Rectal smooth muscle tissue (tissue), 1 donor: Measurements from ENCODE around the gene KRTAP10-6.
"Not testable (repeated sequence)": the region's sequence is repeated elsewhere in the genome, so short reads cannot be mapped to it uniquely, and the experiment has no call there.

Experiments used
- H3K27ac ChIP-seq: one replicate; pipeline ENCODE4 v1.7.0; 2013; ENCODE audit warnings: low read depth, low read length, inconsistent platforms
- H3K27me3 ChIP-seq: one replicate; pipeline ENCODE4 v1.7.0; 2013; ENCODE audit warnings: low read length; ENCODE audit not compliant: control insufficient read depth, insufficient read depth
- H3K36me3 ChIP-seq: one replicate; pipeline ENCODE4 v1.7.0; 2013; ENCODE audit warnings: low read length; ENCODE audit not compliant: control insufficient read depth, insufficient read depth
- H3K4me1 ChIP-seq: one replicate; pipeline ENCODE4 v1.7.0; 2013; ENCODE audit warnings: low read length; ENCODE audit not compliant: control insufficient read depth, insufficient read depth
- H3K4me3 ChIP-seq: one replicate; pipeline ENCODE4 v1.7.0; 2013; ENCODE audit warnings: low read length
- H3K9ac ChIP-seq: one replicate; pipeline ENCODE4 v1.7.0; 2013; ENCODE audit warnings: low read length

The KRTAP10-6 gene

DNA sequence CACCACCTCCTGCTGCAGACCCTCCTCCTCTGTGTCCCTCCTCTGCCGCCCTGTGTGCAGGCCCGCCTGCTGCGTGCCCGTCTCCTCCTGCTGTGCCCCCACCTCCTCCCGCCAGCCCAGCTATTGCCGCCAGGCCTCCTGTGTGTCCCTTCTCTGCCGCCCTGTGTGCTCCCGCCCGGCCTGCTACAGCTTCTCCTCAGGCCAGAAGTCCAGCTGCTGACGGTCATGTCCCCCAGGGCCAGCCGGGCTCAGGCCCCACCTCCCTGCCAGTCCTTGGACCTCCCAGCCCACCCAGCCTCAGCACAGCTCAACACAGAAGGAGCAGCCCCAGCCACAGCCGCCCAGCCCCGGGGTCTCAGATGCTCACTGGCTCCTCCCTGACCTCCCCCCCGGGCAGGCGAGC lies 35.5 kb upstream of the KRTAP10-6 start:
- H3K36me3 ChIP-seq, H3K27me3 ChIP-seq, H3K27ac ChIP-seq, H3K4me3 ChIP-seq, H3K9ac ChIP-seq, H3K4me1 ChIP-seq: not testable (repeated sequence)

GRCh38 chr21:44627181-44627822 lies 35.0 kb upstream of the KRTAP10-6 start:
- not testable (repeated sequence) for H3K27me3 ChIP-seq, H3K4me1 ChIP-seq, H3K9ac ChIP-seq, H3K4me3 ChIP-seq, H3K36me3 ChIP-seq, H3K27ac ChIP-seq

- Histone ChIP-seq H3K4me1 (no peaks in the 10 kb centered on the region), H3K9ac (no peak within 1 kb of the TSS), H3K36me3 (no peaks in the 10 kb centered on the region), H3K27ac (no peak within 1 kb of the TSS), H3K27me3 (no peaks in the 10 kb centered on the region), H3K4me3 (no peak within 1 kb of the TSS)
Measured at GRCh38 chr21:44626673-44627143, 34.4 kb upstream of the KRTAP10-6 start, which contains the start of gene KRTAP10-9. TSS of gene KRTAP10-9 (plus strand) at chr21:44627093. CDS start at chr21:44627172, 79 bp downstream.

DNA sequence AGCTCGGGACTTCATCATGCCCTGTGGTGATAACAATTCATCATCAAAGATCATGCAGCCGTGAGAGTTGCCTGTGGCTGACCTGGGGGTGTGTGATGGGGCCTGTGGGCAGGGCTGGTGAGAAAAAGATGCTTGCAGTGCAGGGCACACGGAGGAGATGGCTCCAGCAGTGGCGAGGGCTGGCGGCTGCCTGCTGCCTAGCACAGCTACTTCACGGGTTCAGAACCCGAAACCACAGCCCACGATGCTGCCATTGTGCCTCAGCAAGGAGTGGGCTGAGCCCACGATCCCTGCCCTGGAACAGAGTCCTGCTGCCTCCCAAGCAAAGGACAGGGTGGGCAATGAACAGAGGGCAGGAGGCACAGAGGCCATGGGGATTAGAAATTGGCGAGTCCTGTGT lies 34.0 kb upstream of the KRTAP10-6 start:
- no peaks in the 10 kb centered on the region for H3K36me3 ChIP-seq
- no peak overlapping the region for H3K27ac ChIP-seq
- H3K27me3 ChIP-seq: no peaks in the 10 kb centered on the region
- H3K4me1 ChIP-seq: no peaks in the 10 kb centered on the region
- H3K4me3 ChIP-seq: no peak overlapping the region
- no peak overlapping the region for H3K9ac ChIP-seq

DNA sequence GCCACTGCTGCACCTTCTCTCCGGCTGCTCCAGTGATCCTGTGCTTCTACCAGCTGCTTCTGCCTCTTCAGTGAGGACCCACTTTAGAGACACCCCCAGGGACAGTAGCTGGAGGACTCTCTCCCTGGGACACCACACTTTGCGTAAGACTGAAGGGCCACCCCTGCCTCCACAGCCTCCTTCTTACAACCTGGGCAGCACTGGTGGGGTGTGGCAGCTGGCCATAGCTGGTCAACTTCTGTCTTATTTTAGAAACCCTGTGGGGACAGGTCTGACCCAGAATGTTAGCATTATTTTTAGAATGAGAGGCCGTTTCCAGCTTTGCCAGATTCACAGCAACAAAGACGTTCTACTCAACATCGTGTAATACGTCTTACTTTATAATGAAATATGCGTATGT lies 33.5 kb upstream of the KRTAP10-6 start:
- Histone ChIP-seq H3K4me3 (no peak overlapping the region), H3K27me3 (no peaks in the 10 kb centered on the region), H3K36me3 (no peaks in the 10 kb centered on the region), H3K9ac (no peak overlapping the region), H3K27ac (no peak overlapping the region), H3K4me1 (no peaks in the 10 kb centered on the region)

- no peaks in the 10 kb centered on the region for H3K4me1 ChIP-seq
- H3K4me3 ChIP-seq: no peak overlapping the region
- no peaks in the 10 kb centered on the region for H3K36me3 ChIP-seq
- H3K27ac ChIP-seq: no peak overlapping the region
- no peak overlapping the region for H3K9ac ChIP-seq
- H3K27me3 ChIP-seq: no peaks in the 10 kb centered on the region
Measured at GRCh38 chr21:44623575-44623974, 31.3 kb upstream of the KRTAP10-6 start.

- H3K4me3 ChIP-seq: no peak overlapping the region
- no peak overlapping the region for H3K27ac ChIP-seq
- H3K4me1 ChIP-seq: no peaks in the 10 kb centered on the region
- H3K9ac ChIP-seq: no peak overlapping the region
- H3K36me3 ChIP-seq: no peaks in the 10 kb centered on the region
- H3K27me3 ChIP-seq: no peaks in the 10 kb centered on the region
Measured at GRCh38 chr21:44619886-44620285, 27.6 kb upstream of the KRTAP10-6 start.

DNA sequence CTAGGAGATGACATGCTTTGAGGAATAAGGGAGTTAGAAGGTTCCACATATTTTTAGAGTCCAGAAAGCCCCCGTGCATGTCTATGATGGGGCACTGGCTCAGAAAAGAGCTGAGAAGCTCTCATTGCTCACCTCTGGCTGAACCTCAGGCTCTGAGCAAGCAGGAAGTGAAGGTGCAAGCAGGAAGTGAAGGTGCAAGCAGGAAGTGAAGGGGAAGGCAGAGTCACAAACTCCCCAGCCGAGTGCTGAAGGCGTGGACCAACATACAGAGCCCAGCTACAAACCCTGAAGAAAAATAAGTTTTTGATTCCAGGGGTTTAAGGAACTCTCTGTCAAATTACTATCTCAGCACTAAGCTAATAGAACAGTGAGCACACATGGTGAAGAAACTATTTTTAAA lies 26.6 kb upstream of the KRTAP10-6 start:
- H3K27ac ChIP-seq: no peak overlapping the region

GRCh38 chr21:44618504-44618903 lies 26.2 kb upstream of the KRTAP10-6 start:
- no peaks in the 10 kb centered on the region for H3K4me1 ChIP-seq
- no peaks in the 10 kb centered on the region for H3K27me3 ChIP-seq
- no peak overlapping the region for H3K27ac ChIP-seq
- no peak overlapping the region for H3K9ac ChIP-seq
- H3K36me3 ChIP-seq: no peaks in the 10 kb centered on the region
- H3K4me3 ChIP-seq: no peak overlapping the region

More for the DNA sequence above, 26.6 kb upstream of the KRTAP10-6 start:
- no peaks in the 10 kb centered on the region for H3K36me3 ChIP-seq
- H3K27me3 ChIP-seq: no peaks in the 10 kb centered on the region
- H3K4me1 ChIP-seq: no peaks in the 10 kb centered on the region
- no peak overlapping the region for H3K9ac ChIP-seq
- no peak overlapping the region for H3K4me3 ChIP-seq

- H3K9ac ChIP-seq: no peak overlapping the region
- no peaks in the 10 kb centered on the region for H3K4me1 ChIP-seq
- no peak overlapping the region for H3K4me3 ChIP-seq
- H3K27me3 ChIP-seq: no peaks in the 10 kb centered on the region
- H3K36me3 ChIP-seq: no peaks in the 10 kb centered on the region
- no peak overlapping the region for H3K27ac ChIP-seq
Measured at GRCh38 chr21:44617071-44617501, 24.8 kb upstream of the KRTAP10-6 start.

DNA sequence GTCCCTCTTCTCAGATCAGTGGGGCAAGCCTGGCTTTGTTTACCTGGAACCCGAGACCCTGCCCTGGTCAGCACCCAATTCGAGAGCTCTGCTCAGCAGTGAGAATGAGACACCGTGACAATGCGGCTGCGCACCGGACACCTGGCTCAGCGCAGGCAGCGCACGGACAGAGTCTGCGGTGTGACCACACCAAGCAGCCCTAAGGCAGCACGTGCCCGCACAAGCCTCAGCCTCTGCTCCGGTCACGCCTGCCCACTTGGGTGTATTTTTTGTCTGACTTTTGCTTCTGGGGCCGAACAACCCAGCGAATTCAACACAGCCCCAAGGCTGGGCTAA lies 24.3 kb upstream of the KRTAP10-6 start:
- Histone ChIP-seq H3K27ac (no peak overlapping the region), H3K27me3 (no peaks in the 10 kb centered on the region), H3K9ac (no peak overlapping the region), H3K4me1 (no peaks in the 10 kb centered on the region), H3K36me3 (no peaks in the 10 kb centered on the region), H3K4me3 (no peak overlapping the region)

DNA sequence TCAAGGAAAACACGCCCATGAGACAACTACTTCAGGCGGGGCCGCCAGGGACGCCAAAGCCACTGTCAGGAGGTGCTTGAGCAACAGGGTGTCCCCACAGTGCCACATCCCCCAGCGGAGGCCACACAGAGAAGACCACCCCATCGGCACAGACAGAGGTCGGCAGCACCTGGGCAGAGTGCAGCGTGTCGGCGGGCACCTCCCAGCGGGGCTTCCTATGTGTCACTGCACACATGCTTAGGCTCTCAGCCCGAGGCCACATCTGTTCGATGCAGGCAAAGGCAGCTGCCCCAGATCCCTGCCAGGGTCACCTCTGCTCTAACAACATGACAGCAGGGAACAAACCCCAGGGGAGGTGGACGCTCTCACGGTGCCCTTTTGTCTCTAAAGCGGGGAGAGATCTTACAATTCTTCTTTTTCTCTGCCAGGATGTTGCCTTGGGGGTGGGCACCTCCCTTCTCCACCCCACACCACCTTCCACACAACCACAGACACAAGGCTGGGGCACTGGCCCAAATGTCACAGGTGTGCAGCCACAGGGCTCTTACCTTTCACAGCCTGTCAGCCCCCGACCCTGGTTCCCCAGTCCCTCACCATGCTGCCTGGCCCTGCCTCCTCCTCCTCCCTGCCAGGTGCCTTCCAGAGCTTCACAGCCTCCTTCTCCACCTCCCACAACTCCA lies 23.7 kb upstream of the KRTAP10-6 start:
- Histone ChIP-seq H3K27ac (no peak overlapping the region), H3K9ac (no peak overlapping the region), H3K36me3 (no peaks in the 10 kb centered on the region), H3K4me1 (no peaks in the 10 kb centered on the region), H3K27me3 (no peaks in the 10 kb centered on the region), H3K4me3 (no peak overlapping the region)

DNA sequence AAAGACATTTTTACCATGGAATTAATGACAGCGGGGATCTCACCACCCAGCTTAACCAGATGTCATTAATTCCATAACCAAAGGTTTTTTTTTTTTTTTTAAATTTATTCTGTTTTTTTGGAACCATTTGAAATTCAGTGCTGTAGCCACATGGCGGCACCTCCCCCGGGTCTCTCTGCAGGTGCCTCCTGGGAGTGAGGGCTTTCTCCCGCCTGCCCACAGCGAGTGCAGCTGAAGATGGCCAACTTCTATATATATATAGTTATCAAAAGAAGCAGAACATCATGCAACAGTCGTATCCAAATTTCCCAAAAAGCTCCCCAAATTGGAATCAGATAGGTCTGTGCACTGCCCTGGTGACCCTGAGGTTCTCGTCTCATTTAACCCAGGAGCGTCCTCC lies 23.2 kb upstream of the KRTAP10-6 start:
- Histone ChIP-seq H3K36me3 (no peaks in the 10 kb centered on the region), H3K27me3 (no peaks in the 10 kb centered on the region), H3K4me1 (no peaks in the 10 kb centered on the region), H3K4me3 (no peak overlapping the region), H3K27ac (no peak overlapping the region), H3K9ac (no peak overlapping the region)
